Fibroblast of villous mesenchyme (primary cell): ENCODE data around the gene MGRN1. TPM values are rescaled to one million over a fixed set of nuclear protein-coding genes. Genes with fewer than 3 reads are reported as not detected.
"Not testable (repeated sequence)": the region's sequence is repeated elsewhere in the genome, so short reads cannot be mapped to it uniquely, and the experiment has no call there.

Experiments used
- DNase-seq: peaks from one replicate; pipeline ENCODE4 v3.0.0-alpha.2; 2010; ENCODE audit warnings: low read depth
- H3K4me3 ChIP-seq: 2 replicates; pipeline ENCODE4 v1.5.1; 2011; ENCODE audit warnings: low read depth, mild to moderate bottlenecking, low read length
- total RNA-seq: library from RNA; depleted of rRNA; stranded (reverse); fragments of >200 nt; gene quantifications from 2 replicates; pipeline ENCODE4 v1.2.3, GENCODE V29; 2012
- TF ChIP-seq, protein P1 (sequence below): IDR thresholded peaks from 2 replicates; pipeline ENCODE4 v1.5.1; 2012; ENCODE audit warnings: low read depth, mild to moderate bottlenecking, low read length; ENCODE audit not compliant: insufficient read depth

MGRN1 gene
- total RNA-seq, 1 donor, result 43.2 TPM

DNA sequence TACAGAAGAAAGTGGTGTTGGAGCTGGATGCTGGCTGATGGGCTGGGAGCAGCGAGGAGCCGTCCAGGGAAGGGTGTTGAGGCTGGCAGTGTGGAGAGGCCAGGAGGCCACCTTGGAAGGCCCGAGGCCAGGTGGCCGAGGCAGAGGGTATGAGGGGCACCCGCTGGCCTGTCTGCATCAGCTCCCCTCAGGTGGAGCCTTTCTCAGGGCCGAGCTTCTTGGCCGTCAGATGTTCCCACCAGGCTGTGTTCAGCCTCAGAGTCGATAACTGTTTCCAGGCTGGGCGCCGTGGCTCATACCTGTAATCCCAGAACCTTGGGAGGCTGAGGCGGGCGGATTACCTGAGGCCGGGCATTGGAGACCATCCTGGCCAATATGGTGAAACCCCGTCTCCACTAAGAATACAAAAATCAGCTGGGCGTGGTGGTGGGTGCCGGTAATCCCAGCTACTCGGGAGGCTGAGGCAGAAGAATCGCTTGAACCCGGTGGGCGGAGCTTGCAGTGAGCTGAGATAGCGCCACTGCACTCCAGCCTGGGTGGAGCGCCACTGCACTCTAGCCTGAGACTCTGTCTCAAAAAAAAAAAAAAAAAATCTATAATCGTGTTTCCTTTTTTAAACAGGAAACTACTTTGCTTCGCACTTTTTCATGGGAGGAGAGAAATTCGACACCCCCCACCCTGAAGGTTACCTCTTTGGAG, 25.3 kb downstream of the MGRN1 start:
- TF ChIP-seq, protein P1, sequence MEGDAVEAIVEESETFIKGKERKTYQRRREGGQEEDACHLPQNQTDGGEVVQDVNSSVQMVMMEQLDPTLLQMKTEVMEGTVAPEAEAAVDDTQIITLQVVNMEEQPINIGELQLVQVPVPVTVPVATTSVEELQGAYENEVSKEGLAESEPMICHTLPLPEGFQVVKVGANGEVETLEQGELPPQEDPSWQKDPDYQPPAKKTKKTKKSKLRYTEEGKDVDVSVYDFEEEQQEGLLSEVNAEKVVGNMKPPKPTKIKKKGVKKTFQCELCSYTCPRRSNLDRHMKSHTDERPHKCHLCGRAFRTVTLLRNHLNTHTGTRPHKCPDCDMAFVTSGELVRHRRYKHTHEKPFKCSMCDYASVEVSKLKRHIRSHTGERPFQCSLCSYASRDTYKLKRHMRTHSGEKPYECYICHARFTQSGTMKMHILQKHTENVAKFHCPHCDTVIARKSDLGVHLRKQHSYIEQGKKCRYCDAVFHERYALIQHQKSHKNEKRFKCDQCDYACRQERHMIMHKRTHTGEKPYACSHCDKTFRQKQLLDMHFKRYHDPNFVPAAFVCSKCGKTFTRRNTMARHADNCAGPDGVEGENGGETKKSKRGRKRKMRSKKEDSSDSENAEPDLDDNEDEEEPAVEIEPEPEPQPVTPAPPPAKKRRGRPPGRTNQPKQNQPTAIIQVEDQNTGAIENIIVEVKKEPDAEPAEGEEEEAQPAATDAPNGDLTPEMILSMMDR, result no peak
- H3K4me3 ChIP-seq, result no peak overlapping the region
- no peak for DNase-seq

DNA sequence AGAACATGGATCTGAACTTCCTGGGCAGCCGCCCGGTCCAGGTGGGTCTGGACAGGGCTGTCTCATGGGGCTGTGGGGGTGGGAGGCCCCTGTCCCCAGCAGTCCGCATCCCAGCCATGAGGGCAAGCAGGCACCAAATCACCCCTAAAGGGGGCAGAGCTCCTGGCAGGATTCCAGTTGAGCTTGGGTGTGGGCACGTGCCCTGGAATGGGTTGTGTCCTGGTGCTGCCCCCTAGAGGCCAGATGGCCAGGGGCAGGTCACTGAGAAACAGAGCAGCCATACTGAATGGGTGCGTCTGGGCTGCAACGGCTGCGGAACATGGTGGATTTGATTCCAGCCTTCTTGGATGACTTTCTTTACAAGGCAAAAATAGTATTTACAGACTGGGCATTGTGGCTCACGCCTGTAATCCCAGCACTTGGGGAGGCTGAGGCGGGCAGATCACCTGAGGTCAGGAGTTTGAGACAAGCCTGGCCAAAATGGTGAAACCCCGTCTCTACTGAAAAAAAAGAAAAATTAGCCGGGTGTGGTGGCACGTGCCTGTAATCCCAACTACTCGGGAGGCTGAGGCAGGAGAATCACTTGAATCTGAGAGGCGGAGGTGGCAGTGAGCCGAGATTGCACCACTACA, 25.9 kb downstream of the MGRN1 start:
- DNase-seq, result peak; percentile 66
- H3K4me3 ChIP-seq, result not testable (repeated sequence)
- TF ChIP-seq, protein P1, result peak; percentile 75

DNA sequence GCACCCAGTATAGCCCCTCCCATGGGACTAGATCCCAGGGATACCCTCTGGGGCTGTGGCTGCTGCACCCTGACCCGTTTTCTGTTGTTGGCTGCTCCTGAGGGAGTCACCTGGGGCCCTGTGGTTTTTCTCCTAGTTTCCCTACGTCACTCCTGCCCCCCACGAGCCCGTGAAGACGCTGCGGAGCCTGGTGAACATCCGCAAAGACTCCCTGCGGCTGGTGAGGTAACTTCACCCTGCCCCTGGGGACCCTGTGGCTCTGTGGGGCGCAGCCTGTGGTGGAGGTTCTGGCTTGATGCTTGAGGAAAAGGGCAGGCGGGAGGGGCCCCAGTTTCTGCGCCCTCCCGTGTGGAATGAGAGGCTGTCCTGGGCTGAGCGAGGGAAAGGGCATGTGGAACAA, 27.2 kb downstream of the MGRN1 start:
- no peak for DNase-seq
- TF ChIP-seq, protein P1, result no peak
- no peak overlapping the region for H3K4me3 ChIP-seq

DNA sequence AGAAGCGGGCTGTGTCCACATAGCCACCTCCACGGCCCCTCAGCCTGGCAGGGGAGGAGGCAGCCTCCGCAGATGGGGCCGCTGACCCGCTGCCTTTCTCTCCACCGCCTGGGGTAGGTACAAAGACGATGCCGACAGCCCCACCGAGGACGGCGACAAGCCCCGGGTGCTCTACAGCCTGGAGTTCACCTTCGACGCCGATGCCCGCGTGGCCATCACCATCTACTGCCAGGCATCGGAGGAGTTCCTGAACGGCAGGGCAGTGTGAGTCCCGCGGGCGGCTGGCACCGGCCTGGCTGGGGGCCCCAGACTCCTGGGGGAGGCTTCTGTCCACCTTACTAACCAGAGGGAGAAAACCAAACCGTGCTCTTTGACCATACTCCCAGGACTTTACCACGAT, 27.9 kb downstream of the MGRN1 start:
- TF ChIP-seq, protein P1, result no peak
- no peak overlapping the region for H3K4me3 ChIP-seq
- DNase-seq, result no peak

DNA sequence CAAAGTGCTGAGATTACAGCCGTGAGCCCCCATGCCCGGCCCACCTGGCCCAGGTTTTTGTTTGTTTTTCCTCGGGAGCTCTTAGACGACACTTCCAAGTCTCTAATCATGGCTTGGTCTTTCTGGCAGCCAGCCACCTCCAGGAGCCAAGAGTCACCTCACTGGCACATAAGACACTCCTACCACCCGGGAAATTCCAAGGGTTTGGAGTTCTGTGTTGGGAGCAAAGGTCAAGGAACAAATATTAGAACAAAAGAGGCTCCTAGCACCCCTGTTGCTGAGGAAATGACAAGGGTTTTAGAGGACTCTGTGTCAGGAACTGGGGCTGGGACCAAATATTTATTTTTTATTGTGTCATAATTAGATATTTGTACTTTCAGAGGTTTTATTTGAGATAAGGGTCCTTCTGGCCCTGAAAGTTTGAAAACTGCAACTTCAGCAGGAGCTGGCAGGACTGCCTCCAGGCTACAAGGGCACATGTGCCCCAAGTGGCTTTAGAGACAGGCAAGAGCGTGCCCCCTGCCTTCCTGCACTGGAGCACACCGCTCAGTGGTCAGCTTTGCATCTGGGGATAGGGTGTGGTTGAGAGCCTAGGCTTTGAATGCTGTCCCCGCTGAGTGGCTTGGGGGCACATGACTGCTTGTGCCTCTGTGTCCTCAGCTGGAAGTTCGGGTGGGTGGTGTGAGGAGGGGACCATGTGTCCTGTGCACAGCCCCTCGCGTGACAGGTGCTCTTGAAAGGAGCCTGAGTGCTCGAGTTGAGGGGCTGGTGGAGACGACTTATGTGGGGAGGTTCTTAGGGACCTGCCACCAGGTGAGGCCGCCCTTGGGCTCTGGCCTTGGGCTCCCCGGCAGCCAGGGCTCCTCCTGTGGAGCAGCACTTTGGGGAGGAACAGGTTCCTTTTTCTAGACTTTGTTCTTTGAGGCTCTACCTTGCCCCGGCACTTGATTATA, 29.7 kb downstream of the MGRN1 start:
- TF ChIP-seq, protein P1, result no peak
- H3K4me3 ChIP-seq, result no peak overlapping the region
- DNase-seq, result no peak

DNA sequence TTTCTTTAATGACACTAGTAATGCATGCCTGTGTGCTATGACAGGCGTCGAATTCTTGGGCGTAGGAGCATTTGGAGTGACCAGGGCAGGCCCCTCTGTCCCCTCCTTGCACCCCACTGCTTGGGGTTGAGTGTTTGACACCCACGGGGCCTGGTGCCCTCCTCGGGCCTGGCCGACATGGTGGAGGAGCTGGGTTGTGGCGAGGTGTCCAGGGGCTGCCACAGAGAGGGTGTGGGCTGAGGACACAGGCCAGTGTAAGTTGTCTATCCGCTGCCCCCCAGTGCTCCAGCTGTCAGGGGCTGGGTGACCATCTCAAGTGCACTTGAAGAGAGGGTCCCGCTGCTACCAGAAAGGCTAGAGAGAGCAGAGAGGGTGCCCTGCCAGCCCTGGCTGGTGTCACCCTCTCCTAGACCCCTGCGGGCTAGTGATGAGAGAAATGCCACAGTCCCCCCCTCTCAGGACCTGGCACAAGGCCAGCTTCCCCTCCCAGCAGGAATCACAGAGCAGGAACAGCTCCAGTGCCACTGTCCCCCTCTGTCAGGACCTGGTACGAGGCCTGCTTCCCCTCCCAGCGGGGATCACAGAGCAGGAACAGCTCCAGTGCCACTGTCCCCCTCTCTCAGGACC, 30.5 kb downstream of the MGRN1 start:
- H3K4me3 ChIP-seq, result no peak overlapping the region
- no peak for DNase-seq
- TF ChIP-seq, protein P1, result no peak
